ENCODE data around the gene RIMKLB.

DNA sequence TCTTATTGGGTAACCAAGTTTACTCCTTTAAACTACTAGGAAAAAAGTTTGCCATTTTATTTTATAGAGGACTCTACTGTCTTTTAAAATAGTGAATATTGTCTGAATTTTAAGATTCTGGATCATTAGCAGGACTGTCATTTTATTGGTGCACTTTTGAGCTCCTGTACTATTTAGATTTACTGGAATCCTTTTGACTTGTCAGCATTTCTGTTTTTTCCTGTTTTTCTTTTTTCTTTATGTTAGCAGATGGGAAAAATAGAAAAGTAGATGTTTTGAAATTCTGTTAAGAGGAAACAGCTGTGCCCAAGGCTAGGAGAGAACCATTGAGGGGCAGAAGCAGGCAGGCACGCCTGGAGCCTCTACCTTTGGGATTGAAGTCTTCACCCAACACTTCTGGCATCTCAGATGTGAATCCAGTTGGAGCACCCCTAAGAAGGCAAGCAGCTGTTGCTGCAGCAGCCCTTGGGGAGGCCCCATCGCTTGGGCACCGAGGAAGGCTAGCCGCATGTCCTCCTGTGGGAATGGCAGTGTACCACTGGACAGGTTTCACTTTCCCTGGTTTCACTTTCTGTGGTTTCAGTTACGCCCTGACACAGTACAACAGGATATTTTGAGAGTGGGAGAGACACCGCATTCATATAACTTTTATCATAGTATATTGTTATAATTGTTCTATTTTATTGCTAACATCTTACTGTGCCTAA, 11.5 kb downstream of the RIMKLB start:
- TF ChIP-seq, protein P1, sequence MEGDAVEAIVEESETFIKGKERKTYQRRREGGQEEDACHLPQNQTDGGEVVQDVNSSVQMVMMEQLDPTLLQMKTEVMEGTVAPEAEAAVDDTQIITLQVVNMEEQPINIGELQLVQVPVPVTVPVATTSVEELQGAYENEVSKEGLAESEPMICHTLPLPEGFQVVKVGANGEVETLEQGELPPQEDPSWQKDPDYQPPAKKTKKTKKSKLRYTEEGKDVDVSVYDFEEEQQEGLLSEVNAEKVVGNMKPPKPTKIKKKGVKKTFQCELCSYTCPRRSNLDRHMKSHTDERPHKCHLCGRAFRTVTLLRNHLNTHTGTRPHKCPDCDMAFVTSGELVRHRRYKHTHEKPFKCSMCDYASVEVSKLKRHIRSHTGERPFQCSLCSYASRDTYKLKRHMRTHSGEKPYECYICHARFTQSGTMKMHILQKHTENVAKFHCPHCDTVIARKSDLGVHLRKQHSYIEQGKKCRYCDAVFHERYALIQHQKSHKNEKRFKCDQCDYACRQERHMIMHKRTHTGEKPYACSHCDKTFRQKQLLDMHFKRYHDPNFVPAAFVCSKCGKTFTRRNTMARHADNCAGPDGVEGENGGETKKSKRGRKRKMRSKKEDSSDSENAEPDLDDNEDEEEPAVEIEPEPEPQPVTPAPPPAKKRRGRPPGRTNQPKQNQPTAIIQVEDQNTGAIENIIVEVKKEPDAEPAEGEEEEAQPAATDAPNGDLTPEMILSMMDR (IDR thresholded peaks at IDR 0.05) = no peak
- peak in 1 of 2 donors; percentile 51 for TF ChIP-seq POLR2AphosphoS5 (IDR thresholded peaks at IDR 0.05; ENCODE audit: insufficient read depth in 1 of 2, low read depth in 1 of 2)

All from vagina (tissue), 2 donors.